Measurements from ENCODE around the gene WDR37. TPM values are rescaled to one million over a fixed set of nuclear protein-coding genes. Genes with fewer than 3 reads are reported as not detected.

Gene WDR37
- total RNA-seq, 1 experiment from 2014 or later: 20.6 TPM

- TF ChIP-seq CTCF (IDR thresholded peaks at IDR 0.05; ENCODE audit: insufficient read depth in 1 of 2, low read depth in 1 of 2, low read length in 1 of 2, severe bottlenecking in 1 of 2, unreplicated experiment in 1 of 2): no peak
- Histone ChIP-seq H3K4me1 (0 out of 2 replicates have a peak, but pooled peaks cover 9% of the 10 kb centered on the region), H3K36me3 (ENCODE audit: control insufficient read depth, insufficient read depth, low read length) (no peaks in the 10 kb centered on the region; the same call in 1 of the 2 replicates), H3K27me3 (replicated peaks; ENCODE audit: control insufficient read depth, insufficient read depth, low read length) (no peaks in the 10 kb centered on the region), H3K4me3 (ENCODE audit: low read depth, low read length) (no peak overlapping the region), H3K9me3 (no peaks in the 10 kb centered on the region)
- Mint-ChIP-seq H3K36me3 (ENCODE audit: insufficient read depth, unreplicated experiment) (peaks cover 34% of the 10 kb centered on the region), H3K4me3 (ENCODE audit: unreplicated experiment) (no peak overlapping the region), H3K27me3 (ENCODE audit: insufficient read depth, unreplicated experiment) (no peaks in the 10 kb centered on the region), H3K27ac (ENCODE audit: unreplicated experiment) (no peak overlapping the region), H3K9me3 (ENCODE audit: unreplicated experiment) (no peaks in the 10 kb centered on the region), H3K4me1 (ENCODE audit: low read depth, unreplicated experiment) (peaks cover 6% of the 10 kb centered on the region)
- ChIA-PET CTCF (no interaction called here), POLR2A (no interaction called here)
- no TSS peak for BruUV-seq (replicated peaks)
- DNase-seq: no peak
- intact Hi-C loops (cut with micrococcal nuclease; ENCODE audit: unreplicated experiment): no loop called here
Observed at GRCh38 chr10:1024103-1024502, 32.1 kb upstream of the WDR37 start.

GRCh38 chr10:1025683-1026082 is 30.5 kb upstream of the WDR37 start, which contains the start of gene IDI2:
Gene IDI2, minus strand, starts transcription at chr10:1025859. Its CDS starts 1,136 bp downstream, at chr10:1024723.
- peaks cover 18% of the 10 kb centered on the region for H3K36me3 Mint-ChIP-seq (ENCODE audit: insufficient read depth, unreplicated experiment)
- peaks cover 6% of the 10 kb centered on the region for H3K4me1 Mint-ChIP-seq (ENCODE audit: low read depth, unreplicated experiment)
- H3K27ac Mint-ChIP-seq (ENCODE audit: unreplicated experiment): no peak within 1 kb of the TSS
- CTCF ChIA-PET: no interaction called here
- POLR2A ChIA-PET: no interaction called here
- no peaks in the 10 kb centered on the region for H3K9me3 Mint-ChIP-seq (ENCODE audit: unreplicated experiment)
- Histone ChIP-seq H3K9me3 (no peaks in the 10 kb centered on the region), H3K4me1 (0 out of 2 replicates have a peak, but pooled peaks cover 9% of the 10 kb centered on the region), H3K36me3 (ENCODE audit: control insufficient read depth, insufficient read depth, low read length) (no peaks in the 10 kb centered on the region), H3K27me3 (replicated peaks; ENCODE audit: control insufficient read depth, insufficient read depth, low read length) (no peaks in the 10 kb centered on the region), H3K4me3 (ENCODE audit: low read depth, low read length) (no peak within 1 kb of the TSS)
- no peak for TF ChIP-seq CTCF (IDR thresholded peaks at IDR 0.05; ENCODE audit: insufficient read depth in 1 of 2, low read depth in 1 of 2, low read length in 1 of 2, severe bottlenecking in 1 of 2, unreplicated experiment in 1 of 2)
- no peak within 1 kb of the TSS for H3K4me3 Mint-ChIP-seq (ENCODE audit: unreplicated experiment)
- H3K27me3 Mint-ChIP-seq (ENCODE audit: insufficient read depth, unreplicated experiment): no peaks in the 10 kb centered on the region
- DNase-seq: no peak
- no TSS peak for BruUV-seq (replicated peaks)
- intact Hi-C loops (cut with micrococcal nuclease; ENCODE audit: unreplicated experiment): no loop called here

GRCh38 chr10:1026578-1026977 is 29.6 kb upstream of the WDR37 start:
- Histone ChIP-seq H3K27me3 (replicated peaks; ENCODE audit: control insufficient read depth, insufficient read depth, low read length) (no peaks in the 10 kb centered on the region), H3K36me3 (ENCODE audit: control insufficient read depth, insufficient read depth, low read length) (no peaks in the 10 kb centered on the region), H3K9me3 (no peaks in the 10 kb centered on the region), H3K4me1 (0 out of 2 replicates have a peak, but pooled peaks cover 9% of the 10 kb centered on the region), H3K4me3 (ENCODE audit: low read depth, low read length) (no peak overlapping the region)
- no peaks in the 10 kb centered on the region for H3K27me3 Mint-ChIP-seq (ENCODE audit: insufficient read depth, unreplicated experiment)
- no peak overlapping the region for H3K4me3 Mint-ChIP-seq (ENCODE audit: unreplicated experiment)
- H3K9me3 Mint-ChIP-seq (ENCODE audit: unreplicated experiment): no peaks in the 10 kb centered on the region
- H3K27ac Mint-ChIP-seq (ENCODE audit: unreplicated experiment): no peak overlapping the region
- intact Hi-C loops (cut with micrococcal nuclease; ENCODE audit: unreplicated experiment): no loop called here
- peaks cover 9% of the 10 kb centered on the region for H3K36me3 Mint-ChIP-seq (ENCODE audit: insufficient read depth, unreplicated experiment)
- H3K4me1 Mint-ChIP-seq (ENCODE audit: low read depth, unreplicated experiment): peaks cover 6% of the 10 kb centered on the region
- no peak for TF ChIP-seq CTCF (IDR thresholded peaks at IDR 0.05; ENCODE audit: insufficient read depth in 1 of 2, low read depth in 1 of 2, low read length in 1 of 2, severe bottlenecking in 1 of 2, unreplicated experiment in 1 of 2)
- ChIA-PET CTCF (no interaction called here), POLR2A (interaction anchor here (0.6 kb wide), 1 partner anchor 17 kb away, joined by 3 read pairs; no protein-coding TSS in a partner anchor)
- DNase-seq: no peak
- no TSS peak for BruUV-seq (replicated peaks)
